Lower leg skin (tissue), 4 donors: Measurements from ENCODE around the gene DHX30. TPM values are rescaled to one million over a fixed set of nuclear protein-coding genes. Genes with fewer than 3 reads are reported as not detected.

ENCODE experiments used
- DNase-seq, 2 donors: peaks; one replicate each; pipeline ENCODE4 v3.0.0-alpha.2; 2019; ENCODE audit warnings: low spot score in 2 of 2
- H3K4me3 ChIP-seq: fragments of 200-600 bp; sonication (generic); 2 replicates; pipeline ENCODE4 v1.5.1; 2017; ENCODE audit warnings: mild to moderate bottlenecking, low read depth; ENCODE audit not compliant: poor library complexity, severe bottlenecking
- CTCF ChIP-seq, 3 donors: fragments of 450-650 bp; IDR thresholded peaks; one replicate each; pipeline ENCODE4 v1.5.1; 2016; ENCODE audit warnings: antibody characterized with exemption in 3 of 3, mild to moderate bottlenecking in 3 of 3, moderate library complexity in 2 of 3
- POLR2A ChIP-seq, 2 donors: fragments of 450-650 bp; IDR thresholded peaks; one replicate each; pipeline ENCODE4 v1.6.1; 2016 to 2017; ENCODE audit warnings: antibody characterized with exemption in 2 of 2, mild to moderate bottlenecking in 1 of 2, moderate library complexity in 1 of 2
- WGBS, 2 donors: methylation state at CpG; one replicate each; pipeline ENCODE4 v1.1.5; 2018; 5-methylcytosine and 5-hydroxymethylcytosine counted together
- intact Hi-C: fragments of 100-400 bp; cut with DNase I; formaldehyde crosslinking; loops from one replicate; pipeline ENCODE4 v1.15.0; 2023; ENCODE audit warnings: low total_unique reads
- microRNA counts, 2 donors: library from miRNA; unstranded; fragments of <30 nt; microRNA quantifications; one replicate each; lab custom pipeline; 2016
- microRNA-seq, 2 donors: library from miRNA; unstranded; fragments of <30 nt; microRNA quantifications; one replicate each; pipeline ENCODE4, GENCODE V29; 2016; ENCODE audit warnings: borderline replicate concordance in 2 of 2, borderline number of aligned reads in 1 of 2
- total RNA-seq, 4 donors: library from RNA; depleted of rRNA; stranded (reverse); fragments of >200 nt; gene quantifications; one replicate each; pipeline ENCODE4 v1.1.0, GENCODE V29; 2016

Gene DHX30
- total RNA-seq, 4 donors from 2014 or later = 59.0 to 81.0 (median 66.7) TPM

GRCh38 chr3:47895241-47895640, 92.3 kb downstream of the DHX30 start:
- TF ChIP-seq POLR2A (IDR thresholded peaks at IDR 0.05) = no peak
- TF ChIP-seq CTCF (IDR thresholded peaks at IDR 0.05) = no peak
- no peak for DNase-seq
- intact Hi-C loops = no loop called here
- no peak overlapping the region for H3K4me3 ChIP-seq
- WGBS, 2 donors = 65 to 74% methylated on average over 3 of the region's 3 CpGs

- 94 to 95% methylated on average over 3 of the region's 3 CpGs for WGBS, 2 donors
- no peak overlapping the region for H3K4me3 ChIP-seq
- DNase-seq = no peak
- intact Hi-C loops = no loop called here
- TF ChIP-seq CTCF (IDR thresholded peaks at IDR 0.05) = no peak
- TF ChIP-seq POLR2A (IDR thresholded peaks at IDR 0.05) = no peak
These were observed 93.8 kb downstream of the DHX30 start for GRCh38 chr3:47896736-47897135.

GRCh38 chr3:47897954-47898353, 95.0 kb downstream of the DHX30 start:
- H3K4me3 ChIP-seq = no peak overlapping the region
- TF ChIP-seq POLR2A (IDR thresholded peaks at IDR 0.05) (no peak), CTCF (IDR thresholded peaks at IDR 0.05) (no peak)
- intact Hi-C loops = no loop called here
- DNase-seq = no peak
- WGBS, 2 donors = 84 to 89% methylated on average over 3 of the region's 3 CpGs

- intact Hi-C loops = no loop called here
- no peak for DNase-seq
- no peak overlapping the region for H3K4me3 ChIP-seq
- TF ChIP-seq CTCF (IDR thresholded peaks at IDR 0.05) = no peak
- TF ChIP-seq POLR2A (IDR thresholded peaks at IDR 0.05) = no peak
- WGBS, 2 donors = 60 to 62% methylated on average over 3 of the region's 3 CpGs
These were observed 96.7 kb downstream of the DHX30 start for GRCh38 chr3:47899495-47900108.

MicroRNAs within 50 kb of the gene (microRNA counts, 767-probe panel; counts per million panel counts)
- 0 to 358 counts per million in 2 donors for microRNA hsa-miR-1226-3p (lab: Ali Mortazavi, UCI)

Small RNA genes within 50 kb of the gene (microRNA-seq; reads per million reads assigned to microRNA genes)
- 5.1 to 9.5 reads per million in 2 donors for gene MIR1226

Other genes with a start within 250 kb of the DHX30 start
- gene CSPG5, start 224.3 kb upstream of the DHX30 start, total RNA-seq = 1 to 10 TPM in 1 of 4 donors, under 1 TPM in 3; 0.30 to 3.2 (median 0.96) TPM
- 10 to 100 TPM; 38.5 to 54.2 (median 42.9) TPM for gene SMARCC1, start 21.2 kb upstream of the DHX30 start, total RNA-seq
- gene MAP4, start 213.3 kb downstream of the DHX30 start, total RNA-seq = 100 to 1,000 TPM; 102 to 161 (median 126) TPM